T-cell (primary cell): Measurements from ENCODE around the gene MAP2K3. TPM values are rescaled to one million over a fixed set of nuclear protein-coding genes. Genes with fewer than 3 reads are reported as not detected.

Experiments
- ATAC-seq, 4 experiments: fragments of 200-7000 bp in 3 of 4; fragments of 150-1000 bp in 1 of 4; cut with Tn5 transposase; replicated peaks in 1 of 4; 1 replicate in 3 of 4; 2 replicates in 1 of 4; pipeline ENCODE4 v1.10.0; 2021; ENCODE audit warnings: moderate library complexity in 3 of 4, mild to moderate bottlenecking in 2 of 4, moderate number of reproducible peaks in 1 of 4
- CTCF ChIA-PET, 2 donors: fragments of 300-600 bp; sonication (Branson Sonifier 250); formaldehyde crosslinking; loops; one replicate each; lab custom pipeline; 2022; ENCODE audit warnings: antibody characterized with exemption in 2 of 2; lab: Charles Lee
- POLR2A ChIA-PET, 2 donors: fragments of 300-600 bp; sonication (Branson Sonifier 250); formaldehyde crosslinking; loops; one replicate each; lab custom pipeline; 2022; ENCODE audit warnings: antibody characterized with exemption in 2 of 2; lab: Charles Lee
- DNase-seq, 35 experiments: peaks; one replicate each; pipeline versions ENCODE4 v3.0.0 to v3.0.0-alpha.2; 2013 to 2023
- H3K27ac ChIP-seq: one replicate; pipeline ENCODE4 v1.5.1; 2013; ENCODE audit warnings: low read length
- H3K27me3 ChIP-seq, 2 experiments: replicated peaks in 1 of 2; 1 replicate in 1 of 2; 2 replicates in 1 of 2; pipeline versions ENCODE4 v1.6.1 to v1.7.0; 2013; ENCODE audit warnings: low read length in 1 of 2, mixed read lengths in 1 of 2; ENCODE audit not compliant: control insufficient read depth in 2 of 2, insufficient read depth in 2 of 2; ENCODE audit errors: extremely low read depth in 1 of 2
- H3K36me3 ChIP-seq, 2 donors: 1 replicate in 1 of 2; 2 replicates in 1 of 2; pipeline versions ENCODE4 v1.6.1 to v1.7.0; 2013; ENCODE audit warnings: low read length in 1 of 2; ENCODE audit not compliant: control insufficient read depth in 2 of 2, insufficient read depth in 1 of 2; ENCODE audit errors: extremely low read depth in 1 of 2
- H3K4me1 ChIP-seq, 2 experiments: 1 replicate in 1 of 2; 2 replicates in 1 of 2; pipeline versions ENCODE4 v1.6.1 to v1.7.0; 2013; ENCODE audit warnings: low read length in 2 of 2, mixed read lengths in 1 of 2; ENCODE audit not compliant: insufficient read depth in 2 of 2, control insufficient read depth in 1 of 2; ENCODE audit errors: extremely low read depth in 1 of 2
- H3K4me3 ChIP-seq, 2 donors: 1 replicate in 1 of 2; 2 replicates in 1 of 2; pipeline versions ENCODE4 v1.5.1 to v1.7.0; 2013; ENCODE audit warnings: mild to moderate bottlenecking in 2 of 2, low read length in 1 of 2, moderate library complexity in 1 of 2; ENCODE audit not compliant: control insufficient read depth in 1 of 2; ENCODE audit errors: extremely low read depth in 1 of 2
- H3K9me3 ChIP-seq: 2 replicates; pipeline ENCODE4 v1.7.0; 2013
- H3K27ac Mint-ChIP-seq, 2 donors: one replicate each; pipeline ENCODE4 v1.8.0; 2020 to 2021; ENCODE audit warnings: mild to moderate bottlenecking in 2 of 2, mixed read lengths in 2 of 2
- H3K27me3 Mint-ChIP-seq, 2 donors: one replicate each; pipeline ENCODE4 v1.8.0; 2021 to 2022; ENCODE audit warnings: mixed read lengths in 2 of 2
- H3K36me3 Mint-ChIP-seq: one replicate; pipeline ENCODE4 v1.8.0; 2021; ENCODE audit warnings: mixed read lengths
- H3K4me1 Mint-ChIP-seq, 3 donors: one replicate each; pipeline ENCODE4 v1.8.0; 2020 to 2022; ENCODE audit warnings: mixed read lengths in 3 of 3, mild to moderate bottlenecking in 1 of 3
- H3K4me3 Mint-ChIP-seq, 3 donors: one replicate each; pipeline ENCODE4 v1.8.0; 2020 to 2022; ENCODE audit warnings: mild to moderate bottlenecking in 3 of 3, mixed read lengths in 3 of 3, moderate library complexity in 3 of 3
- H3K9me3 Mint-ChIP-seq, 3 donors: one replicate each; pipeline ENCODE4 v1.8.0; 2020 to 2022; ENCODE audit warnings: mixed read lengths in 3 of 3
- WGBS: methylation state at CpG from one replicate; pipeline ENCODE4 v1.1.5; 2013; ENCODE audit warnings: missing lambda C conversion rate; ENCODE audit not compliant: insufficient coverage; 5-methylcytosine and 5-hydroxymethylcytosine counted together
- total RNA-seq, 35 experiments: library from RNA in 6 of 35; stranded (reverse) in 6 of 35; fragments of 120-200 nt in 1 of 35; gene quantifications; one replicate each; pipeline versions ENCODE4 v1.2.1 to v1.2.4 and lab custom pipeline; 2013 to 2026

The MAP2K3 gene
- total RNA-seq = 10 to 100 TPM; 36.9 to 61.3 (median 57.1) TPM
- 39.2 TPM for total RNA-seq (2013)
- total RNA-seq (lab: John Stamatoyannopoulos, UW) = 30.4 to 362 (median 55.6) reads per million in 29 experiments

- Mint-ChIP-seq H3K4me3 (peak within 1 kb of the TSS; percentile 91 to 96 (median 91)), H3K36me3 (no peaks in the 10 kb centered on the region), H3K9me3 (no peaks in the 10 kb centered on the region), H3K4me1 (peaks cover 54 to 71% (median 56%) of the 10 kb centered on the region in 3 donors), H3K27me3 (no peaks in the 10 kb centered on the region), H3K27ac (peak within 1 kb of the TSS; percentile 94 to 97)
- Histone ChIP-seq H3K27ac (peak within 1 kb of the TSS; percentile 98), H3K9me3 (no peaks in the 10 kb centered on the region), H3K4me3 (peak within 1 kb of the TSS; percentile 74 to 82), H3K4me1 (peaks cover 29 to 66% of the 10 kb centered on the region in 2 experiments), H3K27me3 (no peaks in the 10 kb centered on the region), H3K36me3 (peaks cover 0 to 1% of the 10 kb centered on the region in 2 donors)
- POLR2A ChIA-PET = interaction anchor here in 1 of 2 donors (1.1 to 1.3 kb wide), 2 partner anchors 156 to 165 kb away, joined by 4 to 6 read pairs; no protein-coding TSS in a partner anchor
- CTCF ChIA-PET = interaction anchor here in 1 of 2 donors (0.9 kb wide), 1 partner anchor 229 kb away, joined by 3 read pairs; no protein-coding TSS in a partner anchor
- under 1% methylated on average over 88 of the region's 88 CpGs for WGBS
- DNase-seq = peak; percentile 77 to 95 (median 85)
- ATAC-seq = peak; percentile 76 to 81 (median 78)
Measured at GRCh38 chr17:21284319-21285163, at the start of gene MAP2K3. Gene MAP2K3 (plus strand): TSS chr17:21284711. CDS start chr17:21284921, 210 bp downstream.

GRCh38 chr17:21235921-21236320, 48.6 kb upstream of the MAP2K3 start:
- ATAC-seq (no peak), DNase-seq (no peak)
- Mint-ChIP-seq H3K36me3 (peaks cover 3% of the 10 kb centered on the region), H3K27ac (no peak overlapping the region), H3K4me3 (no peak overlapping the region), H3K27me3 (no peaks in the 10 kb centered on the region), H3K9me3 (peaks cover 6 to 15% (median 9%) of the 10 kb centered on the region in 3 donors), H3K4me1 (peaks cover 0 to 3% (median 0%) of the 10 kb centered on the region in 3 donors)
- Histone ChIP-seq H3K36me3 (no peaks in the 10 kb centered on the region), H3K4me1 (no peaks in the 10 kb centered on the region), H3K27ac (no peak overlapping the region), H3K27me3 (peaks cover 0 to 3% of the 10 kb centered on the region in 2 experiments), H3K9me3 (peaks cover 2% of the 10 kb centered on the region), H3K4me3 (no peak overlapping the region)
- ChIA-PET CTCF (no interaction called here), POLR2A (no interaction called here)
- WGBS = 67% methylated on average over 1 of the region's 1 CpG

- H3K9me3 Mint-ChIP-seq = no peaks in the 10 kb centered on the region
- H3K36me3 Mint-ChIP-seq = no peaks in the 10 kb centered on the region
- no peaks in the 10 kb centered on the region for H3K27me3 Mint-ChIP-seq
- WGBS = 91% methylated on average over 8 of the region's 12 CpGs
- H3K27me3 ChIP-seq = peaks cover 0 to 3% of the 10 kb centered on the region in 2 experiments
- no peak overlapping the region for H3K27ac Mint-ChIP-seq
- ATAC-seq = peak in 2 of 4 experiments; percentile 35 to 40
- H3K4me3 ChIP-seq = no peak overlapping the region
- no peak for DNase-seq
- POLR2A ChIA-PET = interaction anchor here in 1 of 2 donors (0.7 kb wide), 1 partner anchor 133 kb away, joined by 3 read pairs; no protein-coding TSS in a partner anchor
- H3K36me3 ChIP-seq = peaks cover 3 to 4% of the 10 kb centered on the region in 2 donors
- peaks cover 2 to 4% (median 2%) of the 10 kb centered on the region in 3 donors for H3K4me1 Mint-ChIP-seq
- no peaks in the 10 kb centered on the region for H3K9me3 ChIP-seq
- H3K4me1 ChIP-seq = no peaks in the 10 kb centered on the region
- H3K4me3 Mint-ChIP-seq = no peak overlapping the region
- CTCF ChIA-PET = no interaction called here
- no peak overlapping the region for H3K27ac ChIP-seq
Measured at GRCh38 chr17:21239680-21240368, 44.7 kb upstream of the MAP2K3 start.

GRCh38 chr17:21240369-21241055, 44.0 kb upstream of the MAP2K3 start:
- 85% methylated on average over 13 of the region's 25 CpGs for WGBS
- Mint-ChIP-seq H3K4me3 (no peak overlapping the region), H3K27ac (no peak overlapping the region), H3K36me3 (no peaks in the 10 kb centered on the region), H3K9me3 (no peaks in the 10 kb centered on the region), H3K4me1 (peaks cover 4 to 7% (median 6%) of the 10 kb centered on the region in 3 donors), H3K27me3 (no peaks in the 10 kb centered on the region)
- CTCF ChIA-PET = no interaction called here
- no peak overlapping the region for H3K4me3 ChIP-seq
- POLR2A ChIA-PET = interaction anchor here in 1 of 2 donors (0.6 kb wide), 1 partner anchor 12 kb away, joined by 3 read pairs; no protein-coding TSS in a partner anchor
- DNase-seq = no peak
- ATAC-seq = no peak
- H3K9me3 ChIP-seq = no peaks in the 10 kb centered on the region
- no peak overlapping the region for H3K27ac ChIP-seq
- peaks cover 0 to 3% of the 10 kb centered on the region in 2 experiments for H3K27me3 ChIP-seq
- peaks cover 0 to 3% of the 10 kb centered on the region in 2 experiments for H3K4me1 ChIP-seq
- H3K36me3 ChIP-seq = peaks cover 3 to 4% of the 10 kb centered on the region in 2 donors

GRCh38 chr17:21241564-21241963, 42.9 kb upstream of the MAP2K3 start:
- Mint-ChIP-seq H3K27me3 (no peaks in the 10 kb centered on the region), H3K36me3 (no peaks in the 10 kb centered on the region), H3K4me3 (no peak overlapping the region), H3K4me1 (peaks cover 10 to 11% (median 10%) of the 10 kb centered on the region in 3 donors), H3K27ac (no peak overlapping the region), H3K9me3 (no peaks in the 10 kb centered on the region)
- no peak for DNase-seq
- ChIA-PET POLR2A (no interaction called here), CTCF (no interaction called here)
- Histone ChIP-seq H3K9me3 (no peaks in the 10 kb centered on the region), H3K4me3 (no peak overlapping the region), H3K4me1 (peaks cover 0 to 7% of the 10 kb centered on the region in 2 experiments), H3K27me3 (peaks cover 0 to 3% of the 10 kb centered on the region in 2 experiments), H3K27ac (no peak overlapping the region), H3K36me3 (peaks cover 3 to 4% of the 10 kb centered on the region in 2 donors)
- no peak for ATAC-seq
- 91% methylated on average over 10 of the region's 11 CpGs for WGBS
